Measurements from ENCODE around the gene POLR3GL. TPM values are rescaled to one million over a fixed set of nuclear protein-coding genes. Genes with fewer than 3 reads are reported as not detected.
"Not testable (repeated sequence)": the region's sequence is repeated elsewhere in the genome, so short reads cannot be mapped to it uniquely, and the experiment has no call there.

Gene POLR3GL
- total and polyA plus RNA-seq, 5 donors, result 51.4 to 94.7 (median 53.4) TPM

- Histone ChIP-seq H3K27me3 (ENCODE audit: control insufficient read depth, insufficient read depth) (no peaks in the 10 kb centered on the region), H3K27ac (ENCODE audit: low read length) (no peak overlapping the region), H3K4me3 (ENCODE audit: low read length) (no peak overlapping the region), H3K4me1 (ENCODE audit: control insufficient read depth, insufficient read depth, low read length) (no peaks in the 10 kb centered on the region), H3K9me3 (ENCODE audit: control insufficient read depth, low read length) (no peaks in the 10 kb centered on the region)
- 87% methylated on average over 7 of the region's 7 CpGs for WGBS
- ATAC-seq (no peak), DNase-seq (no peak)
- intact Hi-C loops (cut with DNase I), result no loop called here
Observed at GRCh38 chr1:146022403-146023127, 58.1 kb downstream of the POLR3GL start.

- H3K4me1 ChIP-seq (ENCODE audit: control insufficient read depth, insufficient read depth, low read length); H3K9me3 ChIP-seq (ENCODE audit: control insufficient read depth, low read length); H3K27ac ChIP-seq (ENCODE audit: low read length); ATAC-seq; intact Hi-C loops (cut with DNase I); H3K27me3 ChIP-seq (ENCODE audit: control insufficient read depth, insufficient read depth); DNase-seq; H3K4me3 ChIP-seq (ENCODE audit: low read length): not testable (repeated sequence)
- WGBS, result 80% methylated on average over 2 of the region's 2 CpGs
Observed at GRCh38 chr1:146025787-146026495, 61.5 kb downstream of the POLR3GL start.

- H3K27ac ChIP-seq (ENCODE audit: low read length); ATAC-seq; H3K4me3 ChIP-seq (ENCODE audit: low read length); DNase-seq; intact Hi-C loops (cut with DNase I); H3K27me3 ChIP-seq (ENCODE audit: control insufficient read depth, insufficient read depth); H3K9me3 ChIP-seq (ENCODE audit: control insufficient read depth, low read length); H3K4me1 ChIP-seq (ENCODE audit: control insufficient read depth, insufficient read depth, low read length): not testable (repeated sequence)
- WGBS, result 86% methylated on average over 1 of the region's 1 CpG
Observed at GRCh38 chr1:146026650-146027049, 62.2 kb downstream of the POLR3GL start.

Other genes starting within 250 kb of the POLR3GL start
- gene CD160, start 245.2 kb upstream of the POLR3GL start, total RNA-seq, result not detected
- not detected for gene CD160, start 245.2 kb upstream of the POLR3GL start, polyA plus RNA-seq
- 10 to 100 TPM; 38.6 to 53.0 (median 42.7) TPM for gene RNF115, start 140.6 kb upstream of the POLR3GL start, total RNA-seq
- 26.4 TPM for gene RNF115, start 140.6 kb upstream of the POLR3GL start, polyA plus RNA-seq
- gene POLR3C, start 140.5 kb upstream of the POLR3GL start, total RNA-seq, result 10 to 100 TPM; 14.7 to 15.9 (median 14.8) TPM
- 8.7 TPM for gene POLR3C, start 140.5 kb upstream of the POLR3GL start, polyA plus RNA-seq
- 1 to 10 TPM; 4.1 to 7.2 (median 5.1) TPM for gene NUDT17, start 119.1 kb upstream of the POLR3GL start, total RNA-seq
- 5.8 TPM for gene NUDT17, start 119.1 kb upstream of the POLR3GL start, polyA plus RNA-seq
- 10 to 100 TPM; 16.9 to 19.4 (median 18.8) TPM for gene PIAS3, start 105.6 kb upstream of the POLR3GL start, total RNA-seq
- 16.6 TPM for gene PIAS3, start 105.6 kb upstream of the POLR3GL start, polyA plus RNA-seq
- gene ANKRD35, start 78.8 kb upstream of the POLR3GL start, total RNA-seq, result 1 to 10 TPM; 1.9 to 2.3 (median 2.1) TPM
- 1.4 TPM for gene ANKRD35, start 78.8 kb upstream of the POLR3GL start, polyA plus RNA-seq
- 10 to 100 TPM; 10.2 to 29.0 (median 12.6) TPM for gene ITGA10, start 54.6 kb upstream of the POLR3GL start, total RNA-seq
- gene ITGA10, start 54.6 kb upstream of the POLR3GL start, polyA plus RNA-seq, result 5.6 TPM
- gene PEX11B, start 46.0 kb upstream of the POLR3GL start, total RNA-seq, result 10 to 100 TPM; 21.4 to 23.7 (median 22.4) TPM
- 22.8 TPM for gene PEX11B, start 46.0 kb upstream of the POLR3GL start, polyA plus RNA-seq
- 10 to 100 TPM; 68.6 to 94.5 (median 74.4) TPM for gene RBM8A, start 37.2 kb upstream of the POLR3GL start, total RNA-seq
- gene RBM8A, start 37.2 kb upstream of the POLR3GL start, polyA plus RNA-seq, result 64.1 TPM
- 10 to 100 TPM; 25.4 to 39.2 (median 28.4) TPM for gene LIX1L, start 6.7 kb upstream of the POLR3GL start, total RNA-seq
- gene LIX1L, start 6.7 kb upstream of the POLR3GL start, polyA plus RNA-seq, result 11.9 TPM
- gene ANKRD34A, start 115 bp upstream of the POLR3GL start, total RNA-seq, result 1 to 10 TPM; 1.7 to 3.9 (median 3.7) TPM
- 1.8 TPM for gene ANKRD34A, start 115 bp upstream of the POLR3GL start, polyA plus RNA-seq
- 100 to 1,000 TPM; 548 to 806 (median 632) TPM for gene TXNIP, start 31.9 kb downstream of the POLR3GL start, total RNA-seq
- 943 TPM for gene TXNIP, start 31.9 kb downstream of the POLR3GL start, polyA plus RNA-seq
- gene HJV, start 57.0 kb downstream of the POLR3GL start, total RNA-seq, result 100 to 1,000 TPM in 2 of 4 donors, 10 to 100 TPM in 2; 65.1 to 164 (median 97.1) TPM
- gene HJV, start 57.0 kb downstream of the POLR3GL start, polyA plus RNA-seq, result 116 TPM
- 1 to 10 TPM in 3 of 4 donors, under 1 TPM in 1; 0.99 to 1.3 (median 1.3) TPM for gene NBPF10, start 180.1 kb downstream of the POLR3GL start, total RNA-seq
- gene NBPF10, start 180.1 kb downstream of the POLR3GL start, polyA plus RNA-seq, result 0.48 TPM

Measured in right cardiac atrium (tissue), 5 donors.